Hepatic stellate cell (primary cell): Measurements from ENCODE around the gene PVALB.
A peak's percentile ranks its signal among the peaks of the same experiment; 100 is the strongest.

Experiments used
- DNase-seq: peaks from one replicate; pipeline ENCODE4 v3.0.0; 2011; ENCODE audit warnings: low spot score

PVALB gene

DNA sequence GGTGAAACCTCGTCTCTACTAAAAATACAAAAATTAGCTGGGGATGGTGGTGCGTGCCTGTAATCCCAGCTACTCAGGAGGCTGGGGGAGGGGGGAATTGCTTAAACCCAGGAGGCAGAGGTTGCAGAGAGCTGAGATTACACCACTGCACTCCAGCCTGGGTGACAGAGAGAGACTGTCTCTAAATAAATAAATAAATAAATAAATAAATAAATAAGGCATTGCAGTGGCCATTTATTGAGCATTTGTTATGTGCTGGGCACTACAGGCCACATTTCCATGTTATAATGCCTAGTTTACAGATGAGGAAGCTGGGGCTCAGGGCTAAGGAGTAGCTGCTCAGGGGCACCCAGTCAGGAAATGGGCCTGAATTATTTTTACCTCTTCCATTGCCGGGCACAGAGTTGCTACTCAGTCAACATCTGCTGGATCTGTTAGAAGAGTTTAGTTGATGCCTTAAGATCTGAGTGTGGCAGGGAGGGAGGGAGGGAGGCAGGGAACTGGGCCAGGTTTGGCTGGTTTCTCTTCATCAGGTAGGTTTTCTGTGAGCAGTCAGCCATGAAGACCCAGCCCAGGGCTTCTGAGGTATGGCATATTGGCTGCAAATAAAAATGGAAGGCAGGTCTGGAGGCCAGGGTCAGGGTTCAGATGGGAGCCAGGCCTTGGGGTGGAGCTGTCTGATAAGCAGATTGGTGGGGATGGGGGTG is 5.6 kb downstream of the PVALB start:
- no peak for DNase-seq

DNA sequence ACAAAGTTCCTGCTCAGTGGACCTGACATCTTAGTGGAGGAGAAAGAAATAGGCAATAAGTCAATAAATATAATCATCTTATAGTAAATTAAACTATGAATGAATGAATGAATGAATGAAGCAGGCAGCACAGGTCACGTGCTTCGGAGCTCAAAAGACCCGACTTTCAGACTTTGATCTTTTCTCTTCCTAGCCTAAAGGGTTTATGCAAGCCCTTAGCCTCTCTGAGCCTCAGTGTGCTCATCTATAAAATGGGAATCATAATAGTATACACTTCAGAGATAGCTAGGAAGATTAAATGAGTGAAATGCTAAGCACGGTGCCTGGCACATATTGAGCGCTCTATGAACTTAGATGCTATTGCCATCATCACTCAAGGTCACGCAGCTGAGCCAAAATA is 7.5 kb downstream of the PVALB start:
- DNase-seq, result no peak

DNA sequence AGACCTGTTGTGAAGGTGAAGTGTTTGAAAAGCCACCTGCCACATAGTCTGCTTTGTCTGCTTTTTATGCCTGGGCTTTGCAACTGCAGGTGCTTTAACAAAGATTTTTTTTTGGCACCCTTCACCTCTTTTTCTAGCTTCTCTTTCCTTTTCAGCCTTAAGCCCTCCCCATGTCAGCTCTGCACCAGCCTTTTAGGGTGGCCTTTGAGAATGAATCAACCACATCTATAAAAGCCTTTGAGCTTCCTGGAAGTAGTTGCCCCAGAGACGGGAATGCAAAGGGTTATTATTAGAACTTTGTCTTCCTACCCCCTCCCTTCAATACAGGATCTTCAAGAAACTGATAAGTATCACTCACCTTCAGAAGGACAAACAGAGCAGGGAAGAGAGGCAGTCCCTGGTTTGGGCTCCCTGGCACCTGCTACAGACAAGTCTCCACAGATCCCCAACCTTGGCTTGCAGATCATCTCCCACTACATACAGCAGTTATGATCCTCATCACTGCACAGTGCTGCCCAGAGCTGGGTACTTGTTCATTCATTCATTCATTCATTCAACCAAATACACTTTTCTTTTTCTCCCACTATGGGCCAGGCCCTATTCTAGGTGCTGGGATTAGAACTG is 8.0 kb downstream of the PVALB start:
- DNase-seq, result no peak

GRCh38 chr22:36807627-36808026 is 9.2 kb downstream of the PVALB start:
- DNase-seq, result no peak

GRCh38 chr22:36806835-36807234 is 10.0 kb downstream of the PVALB start:
- no peak for DNase-seq

GRCh38 chr22:36803358-36803757 is 13.5 kb downstream of the PVALB start:
- DNase-seq, result no peak

- DNase-seq, result no peak
Measured at GRCh38 chr22:36798674-36799066, 18.2 kb downstream of the PVALB start.

DNA sequence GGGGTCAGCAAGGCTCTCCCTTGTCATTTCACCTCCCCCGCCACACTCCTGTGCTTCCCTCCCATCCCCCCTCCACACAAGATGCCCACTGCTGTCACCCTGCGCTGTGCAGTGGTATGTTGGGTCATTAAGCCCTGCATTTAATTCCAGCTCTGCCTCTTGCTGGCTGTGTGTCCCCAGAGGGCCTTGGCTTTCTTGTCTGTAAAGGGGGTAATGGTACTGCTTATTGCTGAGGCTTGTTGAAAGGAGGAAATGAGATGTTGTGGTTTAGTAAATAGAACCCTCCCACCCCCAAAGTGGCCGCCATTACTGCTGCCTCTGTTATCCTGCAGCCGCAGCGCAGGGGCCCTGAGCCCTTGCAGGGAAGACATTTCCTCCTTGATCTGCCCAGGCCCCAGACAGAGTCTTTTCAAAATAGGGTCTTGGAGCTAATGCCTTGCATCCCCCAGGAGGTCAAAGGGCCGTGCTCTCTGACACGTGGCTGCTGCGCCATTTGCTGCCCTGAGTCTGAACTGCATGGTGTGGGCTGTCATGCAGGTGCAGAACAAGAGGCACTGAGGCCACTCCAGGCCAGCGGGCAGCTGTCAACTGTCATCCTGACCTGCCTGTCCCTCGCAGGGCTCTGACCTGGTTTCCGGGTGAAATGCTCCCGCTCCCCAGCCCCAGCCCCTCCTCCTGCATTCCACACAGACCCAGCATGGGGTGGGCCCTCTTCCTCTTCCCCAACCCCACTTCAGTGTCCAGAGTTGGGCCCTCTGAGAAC is 18.7 kb downstream of the PVALB start:
- DNase-seq, result no peak

DNA sequence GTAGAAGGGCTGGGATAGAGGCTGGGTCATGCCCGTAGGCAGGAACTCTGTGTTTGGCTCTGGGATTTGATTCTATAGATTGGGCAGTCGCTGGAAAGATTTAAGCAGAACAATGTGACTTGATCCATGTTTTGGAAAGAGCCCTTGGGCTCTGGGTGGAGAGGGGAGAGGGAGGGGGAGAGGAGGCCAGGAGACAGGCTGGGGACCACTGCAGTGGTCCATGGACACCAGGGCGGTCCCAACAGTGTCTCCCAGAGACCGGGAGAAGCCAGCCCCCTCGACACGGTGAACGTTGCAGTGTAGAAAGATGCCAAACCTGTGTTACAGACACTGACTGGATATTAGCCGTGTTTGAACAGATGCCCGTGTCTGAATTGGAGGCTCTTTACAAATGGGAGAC is 19.5 kb downstream of the PVALB start:
- no peak for DNase-seq

DNA sequence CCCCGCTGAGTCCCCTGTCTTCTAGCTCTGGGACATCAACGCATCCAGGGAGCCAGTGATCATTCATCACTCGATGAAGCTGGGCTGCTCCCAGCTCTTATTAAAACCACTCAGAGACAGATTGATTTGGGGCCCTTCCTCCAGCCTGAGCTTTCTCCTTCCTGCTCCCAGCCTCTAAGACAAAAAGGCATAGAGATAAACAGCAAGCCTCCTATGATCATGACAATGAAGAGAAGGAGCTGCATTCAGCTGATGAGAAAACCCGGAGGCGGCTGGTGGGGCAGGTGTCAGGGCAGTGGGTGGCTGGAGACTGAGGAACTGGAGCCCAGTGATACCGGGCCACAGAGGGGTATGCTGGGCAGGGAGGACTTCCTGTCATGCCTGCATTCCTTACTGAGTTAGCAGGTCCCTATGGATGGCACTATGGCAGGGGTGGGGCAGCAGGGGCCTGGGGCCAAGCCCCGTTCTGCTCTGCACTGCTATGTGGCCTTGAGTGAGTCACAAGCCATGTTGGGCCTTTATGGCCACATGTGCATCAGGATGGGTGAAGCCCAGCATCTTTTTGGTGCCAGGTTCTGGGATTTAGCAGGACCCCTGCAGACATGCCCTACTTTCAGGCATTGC is 20.2 kb downstream of the PVALB start:
- DNase-seq, result no peak

GRCh38 chr22:36795633-36796032 is 21.2 kb downstream of the PVALB start:
- DNase-seq, result no peak

DNA sequence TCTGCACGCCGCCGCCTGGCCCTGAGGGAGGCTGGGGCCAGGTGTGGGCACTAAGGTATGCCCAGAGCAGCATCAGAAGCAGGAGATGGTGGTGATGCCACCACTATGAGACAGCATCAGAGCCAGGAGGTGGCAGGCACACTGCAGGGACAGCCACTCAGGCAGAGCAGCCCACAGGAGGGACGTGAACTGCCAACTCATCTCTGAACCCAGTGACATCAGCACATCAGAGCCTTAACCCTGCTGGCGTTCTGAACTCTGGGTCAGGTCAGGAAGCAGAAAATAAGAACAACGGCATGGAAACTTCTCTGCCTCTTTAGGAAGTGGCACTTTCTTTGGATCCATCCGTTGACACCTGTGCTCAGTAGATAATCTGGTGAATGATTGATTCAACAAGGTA is 26.2 kb downstream of the PVALB start:
- DNase-seq, result no peak

DNA sequence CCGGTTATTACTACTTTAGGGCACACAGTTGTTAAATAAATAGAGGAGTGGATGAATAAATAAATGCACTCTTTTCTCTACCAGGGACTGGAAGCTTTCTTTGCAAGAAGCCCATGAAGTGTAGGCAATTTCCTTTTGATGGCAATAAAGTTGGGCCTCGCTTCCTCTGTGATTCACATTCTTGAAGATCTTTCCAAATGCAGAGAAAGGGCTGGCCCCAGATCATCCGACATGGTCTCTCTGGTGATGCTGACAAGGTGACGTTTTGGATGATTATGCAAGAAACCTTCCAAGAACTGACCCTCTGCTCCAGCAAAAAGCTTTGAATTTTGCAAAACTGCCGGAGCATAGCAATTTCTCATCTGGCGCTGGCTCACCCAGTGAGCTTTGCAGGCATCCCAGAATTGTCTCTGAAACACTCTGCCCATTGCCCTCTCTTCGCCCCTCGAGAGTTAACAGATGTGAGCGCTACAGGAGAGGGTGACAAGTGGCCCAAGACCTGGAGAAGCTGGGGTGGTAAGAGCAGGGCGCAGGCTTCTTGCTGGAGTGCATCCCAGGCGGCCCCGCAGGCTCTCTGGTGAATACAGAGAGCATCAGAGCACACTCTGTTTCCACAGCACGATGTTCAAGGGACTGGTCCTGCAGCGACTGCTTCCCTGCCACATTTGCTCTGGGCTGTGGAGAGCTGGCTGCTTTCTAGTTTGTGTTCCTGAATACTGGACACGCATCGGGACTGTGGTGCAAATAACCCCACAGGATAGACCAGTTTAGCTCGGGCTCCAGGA is 29.4 kb downstream of the PVALB start:
- no peak for DNase-seq

DNA sequence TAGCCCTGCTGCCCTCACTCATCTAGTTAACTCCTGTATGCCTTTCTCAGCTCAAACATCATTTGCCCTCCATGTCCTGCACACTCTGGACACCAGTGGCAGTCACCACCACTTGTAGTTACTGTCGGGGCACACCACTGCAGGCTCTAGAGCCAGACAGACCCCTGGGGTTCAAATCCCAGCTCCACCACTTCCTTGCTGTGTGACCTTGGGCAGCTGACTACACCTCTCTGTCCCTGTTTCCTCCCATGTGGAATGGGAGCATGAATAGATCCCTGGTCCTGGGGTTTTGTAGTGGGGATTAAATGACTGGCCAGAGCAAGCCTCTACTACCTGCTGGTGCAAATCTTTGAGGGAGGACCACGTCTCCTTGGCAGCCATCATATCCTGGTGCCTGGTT is 33.1 kb downstream of the PVALB start:
- DNase-seq, result no peak

GRCh38 chr22:36781656-36782627 is 34.9 kb downstream of the PVALB start:
- peak; percentile 88 for DNase-seq

DNA sequence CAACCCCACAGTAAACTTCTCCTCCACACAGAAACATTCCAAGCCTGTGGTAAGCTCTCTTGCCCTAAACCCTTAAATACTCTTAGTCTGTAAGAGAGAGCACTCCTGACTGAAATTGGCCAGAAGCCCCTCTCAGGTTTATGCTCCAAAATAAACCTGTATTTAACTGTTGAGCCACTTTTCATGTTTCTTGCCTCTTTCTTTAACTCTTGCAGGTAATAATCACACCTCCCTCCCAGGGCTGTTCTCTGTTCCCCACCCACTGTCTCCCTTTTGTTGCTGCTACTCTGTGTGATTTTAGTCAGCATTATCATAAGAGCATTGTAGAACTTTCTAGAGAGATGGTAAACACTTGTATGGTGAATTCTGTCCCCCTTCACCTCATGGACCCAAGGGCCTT is 38.8 kb downstream of the PVALB start:
- no peak for DNase-seq

DNA sequence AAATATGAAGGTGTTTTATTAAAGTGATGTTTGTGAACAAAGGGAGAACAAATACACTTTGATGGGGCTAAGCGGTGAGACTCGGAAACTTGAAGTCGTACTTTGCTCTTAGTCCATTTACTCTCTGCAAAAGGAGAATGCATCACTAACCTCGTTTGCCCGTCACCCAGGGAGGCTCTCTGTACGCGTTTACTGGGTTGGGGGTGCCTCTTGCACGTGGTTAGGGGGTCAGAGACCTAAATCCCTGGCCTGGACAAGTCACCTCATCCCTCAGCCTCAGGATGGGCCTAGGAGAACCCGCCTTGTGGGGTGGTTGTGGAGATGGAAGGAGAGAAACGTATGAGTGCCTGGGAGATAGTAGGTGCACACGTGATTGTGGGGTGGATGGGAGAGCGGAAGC is 40.1 kb downstream of the PVALB start:
- DNase-seq, result no peak

- peak; percentile 100 for DNase-seq
Measured at GRCh38 chr22:36775964-36776669, 40.7 kb downstream of the PVALB start, which contains the start of gene IFT27. TSS of gene IFT27 (minus strand) at chr22:36776119. CDS start at chr22:36775707, 412 bp downstream.

GRCh38 chr22:36775586-36775963 is 41.3 kb downstream of the PVALB start:
- no peak for DNase-seq

DNA sequence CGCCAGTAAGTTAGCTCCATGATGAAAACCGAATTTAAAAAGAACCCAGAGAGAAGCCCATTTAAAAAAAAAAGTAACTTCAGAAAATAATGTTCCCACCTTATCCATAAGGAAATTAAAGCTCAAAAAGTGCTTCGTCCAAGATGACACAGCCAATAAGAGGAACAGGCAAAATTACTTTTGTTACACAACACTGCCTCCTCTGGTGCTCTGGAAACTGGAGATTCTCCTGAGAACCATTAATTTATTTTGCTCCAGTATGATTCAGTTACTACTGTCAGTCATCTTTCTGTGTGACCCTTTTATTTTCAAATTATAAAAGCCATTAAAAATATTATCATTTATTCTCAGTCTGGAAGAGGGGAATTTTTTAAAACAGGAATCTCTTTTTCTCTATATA is 42.9 kb downstream of the PVALB start:
- DNase-seq, result peak; percentile 47
